GM12878 (cell line): ENCODE measurements around the gene C17orf113. TPM values are rescaled to one million over a fixed set of nuclear protein-coding genes. Genes with fewer than 3 reads are reported as not detected.

ENCODE experiments used
- ATAC-seq: fragments of 200-7000 bp; cut with Tn5 transposase; 3 replicates; pipeline ENCODE4 v1.9.1; 2020; ENCODE audit warnings: mild to moderate bottlenecking, moderate library complexity
- BruUV-seq: library from RNA; stranded (reverse); fragments of 400-500 nt; replicated peaks from 2 replicates; lab custom pipeline; 2021; lab: Mats Ljungman, UMichigan
- CTCF ChIA-PET: fragments of 300-600 bp; sonication (Branson Sonifier 250); formaldehyde crosslinking; extraction: SDS; loops from one replicate; lab custom pipeline; 2021; ENCODE audit warnings: inconsistent platforms; lab: Yijun Ruan, JAX
- POLR2A ChIA-PET: fragments of 350-600 bp; formaldehyde crosslinking; extraction: SDS; loops from one replicate; lab custom pipeline; 2021; ENCODE audit warnings: inconsistent platforms; lab: Charles Lee
- RAD21 ChIA-PET: fragments of 300-600 bp; sonication (Branson Sonifier 250); formaldehyde crosslinking; loops from one replicate; lab custom pipeline; 2023; ENCODE audit warnings: antibody characterized with exemption; ENCODE audit not compliant: unreplicated experiment; lab: Charles Lee
- SMC1A ChIA-PET: fragments of 300-600 bp; sonication (Branson Sonifier 250); formaldehyde crosslinking; loops from one replicate; lab custom pipeline; 2023; ENCODE audit not compliant: unreplicated experiment, uncharacterized antibody; lab: Charles Lee
- DNase-seq: peaks from one replicate; pipeline ENCODE4 v3.0.0-alpha.2; 2011; ENCODE audit warnings: low read depth, low spot score
- FAIRE-seq: peaks from 3 replicates; lab custom pipeline; 2011; peaks lifted over from hg19 to GRCh38; lab: Jason Lieb, UNC
- H2AFZ ChIP-seq: 2 replicates; pipeline ENCODE4 v1.6.0; 2011; ENCODE audit warnings: low read depth, low read length, control low read depth; ENCODE audit not compliant: control insufficient read depth
- H3K27ac ChIP-seq: 2 replicates; pipeline ENCODE4 v1.5.1; 2011; ENCODE audit warnings: control low read depth; ENCODE audit not compliant: control insufficient read depth, insufficient read depth
- H3K27me3 ChIP-seq, 2 experiments: replicated peaks in 1 of 2; 2 replicates each; pipeline versions ENCODE4 v1.6.0 to v1.6.1; 2011; ENCODE audit warnings: low read length in 1 of 2; ENCODE audit not compliant: control insufficient read depth in 2 of 2, insufficient read depth in 2 of 2
- H3K36me3 ChIP-seq, 2 experiments: 2 replicates each; pipeline ENCODE4 v1.5.1; 2011; ENCODE audit warnings: low read length in 1 of 2; ENCODE audit not compliant: control insufficient read depth in 2 of 2, insufficient read depth in 2 of 2
- H3K4me1 ChIP-seq: 2 replicates; pipeline ENCODE4 v1.6.1; 2011; ENCODE audit warnings: mild to moderate bottlenecking, low read length, moderate library complexity, mixed read lengths; ENCODE audit not compliant: control insufficient read depth, insufficient read depth
- H3K4me2 ChIP-seq: 2 replicates; pipeline ENCODE4 v1.6.0; 2011; ENCODE audit warnings: control low read depth; ENCODE audit not compliant: control insufficient read depth, insufficient read depth
- H3K4me3 ChIP-seq: fragments of 200-600 bp; sonication (generic); 2 replicates; pipeline ENCODE4 v1.5.1; 2016
- H3K79me2 ChIP-seq: 2 replicates; pipeline ENCODE4 v1.6.0; 2011; ENCODE audit warnings: low read length; ENCODE audit not compliant: control insufficient read depth, insufficient read depth
- H3K9ac ChIP-seq: 2 replicates; pipeline ENCODE4 v1.8.0; 2011; ENCODE audit warnings: low read length, control low read depth, mixed read lengths; ENCODE audit not compliant: control insufficient read depth, insufficient read depth
- H3K9me3 ChIP-seq: replicated peaks from 3 replicates; pipeline ENCODE4 v1.5.1; 2011; ENCODE audit warnings: mild to moderate bottlenecking, low read length; ENCODE audit not compliant: control insufficient read depth, insufficient read depth
- H4K20me1 ChIP-seq: 2 replicates; pipeline ENCODE4 v1.6.0; 2011; ENCODE audit not compliant: control insufficient read depth, insufficient read depth
- BRCA1 ChIP-seq: IDR thresholded peaks from 2 replicates; pipeline ENCODE4 v1.6.1; 2011; ENCODE audit warnings: low read depth, low read length, improper control_type of control experiment
- CBFB ChIP-seq: IDR thresholded peaks from 2 replicates; pipeline ENCODE4 v1.6.1; 2016; ENCODE audit warnings: antibody characterized with exemption, low read depth
- CBX5 ChIP-seq: sonication (generic); IDR thresholded peaks from 2 replicates; pipeline ENCODE4 v1.6.1; 2016; ENCODE audit warnings: low read depth, moderate library complexity, mild to moderate bottlenecking, inconsistent platforms
- MEF2A ChIP-seq: IDR thresholded peaks from 2 replicates; pipeline ENCODE4 v1.6.1; 2011; ENCODE audit warnings: low read depth, mild to moderate bottlenecking, low read length, moderate library complexity; ENCODE audit not compliant: insufficient read depth
- MYC ChIP-seq: IDR thresholded peaks from 2 replicates; pipeline ENCODE4 v1.6.1; 2011; ENCODE audit warnings: mild to moderate bottlenecking, low read length, moderate library complexity, inconsistent platforms; ENCODE audit not compliant: insufficient read depth, insufficient replicate concordance, insufficient read length, severe bottlenecking
- NR2F1 ChIP-seq: fragments of 450-650 bp; conservative IDR thresholded peaks from 2 replicates; pipeline ENCODE4 v1.6.1; 2017; ENCODE audit warnings: mild to moderate bottlenecking
- PAX5 ChIP-seq: IDR thresholded peaks from 2 replicates; pipeline ENCODE4 v1.6.1; 2011; ENCODE audit warnings: low read depth, low read length, borderline replicate concordance
- POLR2A ChIP-seq: IDR thresholded peaks from 2 replicates; pipeline ENCODE4 v1.6.1; 2011; ENCODE audit warnings: low read depth, mild to moderate bottlenecking, low read length
- RBBP5 ChIP-seq: fragments of 200-600 bp; sonication (generic); conservative IDR thresholded peaks from 2 replicates; pipeline ENCODE4 v1.6.1; 2016
- SIN3A ChIP-seq: IDR thresholded peaks from 2 replicates; pipeline ENCODE4 v1.6.1; 2012; ENCODE audit warnings: low read depth, low read length, improper control_type of control experiment
- SREBF2 ChIP-seq: IDR thresholded peaks from 2 replicates; pipeline ENCODE4 v1.6.1; 2012; ENCODE audit warnings: mild to moderate bottlenecking, low read length
- TARDBP ChIP-seq: IDR thresholded peaks from 2 replicates; pipeline ENCODE4 v1.6.1; 2016; ENCODE audit warnings: borderline replicate concordance
- WGBS: methylation state at CpG from one replicate; pipeline ENCODE4 v1.1.6; 2016; ENCODE audit warnings: low lambda C conversion rate; ENCODE audit not compliant: insufficient replicate concordance, insufficient coverage; ENCODE audit errors: missing lambda C conversion rate; 5-methylcytosine and 5-hydroxymethylcytosine counted together
- in situ Hi-C: fragments of 300-500 bp; cut with MboI; formaldehyde crosslinking; loops from 9 replicates; pipeline ENCODE4 v1.14.3; 2018; ENCODE audit warnings: mixed read lengths
- intact Hi-C: fragments of 100-400 bp; cut with micrococcal nuclease; formaldehyde crosslinking; loops from one replicate; pipeline ENCODE4 v1.14.2; 2022; ENCODE audit not compliant: unreplicated experiment
- polyA plus RNA-seq, 11 experiments: library from polyadenylated mRNA; depleted of rRNA in 4 of 11; unstranded in 6 of 11; stranded (reverse) in 5 of 11; fragments of >200 nt; fragmentation: Nextera tagmentation in 4 of 11; fragmentation: Illumina TruSeq in 1 of 11; extraction: Ambion mirVana in 4 of 11; extraction: Trizol in 1 of 11; gene quantifications; 1 replicate in 1 of 11; 2 replicates in 10 of 11; pipeline versions ENCODE4 v1.2.1 to v1.2.3, GENCODE V29; 2011 to 2016; ENCODE audit warnings: inconsistent platforms in 2 of 11, missing spikeins in 2 of 11, low read depth in 1 of 11
- total RNA-seq, 4 experiments: library from RNA; depleted of rRNA in 3 of 4; stranded (reverse); fragments of >200 nt in 3 of 4; fragmentation: Illumina TruSeq in 1 of 4; extraction: Trizol in 1 of 4; gene quantifications; 2 replicates each; pipeline versions ENCODE4 v1.2.1 to v1.2.3, GENCODE V29; 2013 to 2021
- TF ChIP-seq, protein P1 (sequence below): fragments of 450-650 bp; formaldehyde crosslinking; IDR thresholded peaks from 2 replicates; pipeline ENCODE4 v1.5.0; 2022; ENCODE audit warnings: mild to moderate bottlenecking, missing genetic modification characterization
- TF ChIP-seq, protein P2 (sequence below): IDR thresholded peaks from 2 replicates; pipeline ENCODE4 v1.6.1; 2012; ENCODE audit warnings: low read depth, low read length, improper control_type of control experiment

The C17orf113 gene
- total and polyA plus RNA-seq, 10 of the 15 experiments (the other 5 are each of a cell fraction or from before 2014, with no cell fraction given), result 0.03 to 0.17 (median 0.08) TPM; not detected in 3

DNA sequence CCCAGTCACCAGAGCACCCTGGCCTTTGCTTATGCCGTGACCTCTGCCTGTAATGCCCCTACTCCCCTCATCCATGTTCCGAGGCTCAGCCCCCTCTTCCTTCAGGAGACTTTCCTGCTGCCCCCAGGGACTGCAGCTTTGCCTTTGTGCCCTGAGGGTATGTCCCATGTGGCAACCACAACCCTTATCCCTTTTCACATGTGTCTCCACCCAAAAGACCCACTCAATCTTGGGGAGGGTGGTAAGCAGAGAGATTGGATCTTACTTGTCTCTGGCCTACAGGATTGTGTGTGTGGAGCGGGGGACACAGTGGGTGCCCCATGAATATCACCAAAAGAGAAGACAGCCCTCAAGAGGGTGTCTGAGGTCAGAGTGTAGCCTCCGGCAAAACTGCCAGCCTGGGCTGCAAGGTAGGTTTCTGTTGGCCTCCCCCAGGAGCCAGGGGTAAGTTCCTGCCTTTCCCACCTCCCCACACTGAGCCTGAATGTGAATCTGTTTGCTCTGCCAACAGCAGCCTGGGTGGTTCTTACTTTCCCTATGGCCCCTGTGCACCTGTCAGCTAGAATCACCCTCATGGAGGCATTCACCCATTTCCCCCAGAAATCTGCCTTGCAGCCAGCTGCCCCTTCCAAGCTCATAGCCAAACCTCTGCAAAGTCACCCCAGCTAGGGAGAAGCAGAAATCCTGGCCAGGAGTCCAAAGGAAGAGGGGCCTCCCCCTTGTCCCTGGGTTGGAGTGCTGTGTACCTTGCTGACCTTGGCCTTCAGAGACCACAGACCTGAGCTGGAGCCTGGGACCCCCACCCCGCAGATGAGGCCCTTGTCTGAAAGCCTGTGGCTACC lies 11.5 kb upstream of the C17orf113 start:
- FAIRE-seq, result no peak
- H3K4me1 ChIP-seq, result peaks cover 11% of the 10 kb centered on the region
- H2AFZ ChIP-seq, result no peak overlapping the region
- POLR2A ChIA-PET, result interaction anchor here (0.6 kb wide), 1 partner anchor 368 kb away, joined by 3 read pairs; no protein-coding TSS in a partner anchor
- CTCF ChIA-PET, result interaction anchor here (0.6 to 1.3 kb wide), 3 partner anchors 12 to 120 kb away, joined by 3 to 4 read pairs (median 3); no protein-coding TSS in a partner anchor
- intact Hi-C loops (loop anchor here (5.0 kb wide), 1 partner anchor 35 kb away; no protein-coding TSS in a partner anchor), in situ Hi-C loops (no loop called here)
- H3K9me3 ChIP-seq, result peaks cover 1% of the 10 kb centered on the region; the same call in 2 of the 3 replicates
- no TSS peak for BruUV-seq
- H3K9ac ChIP-seq, result no peak overlapping the region
- no peak for DNase-seq
- H3K27ac ChIP-seq, result no peak overlapping the region
- H3K79me2 ChIP-seq, result no peaks in the 10 kb centered on the region
- ATAC-seq, result no peak
- 52% methylated on average over 5 of the region's 5 CpGs for WGBS
- SMC1A ChIA-PET, result interaction anchor here (0.5 to 1.3 kb wide), 2 partner anchors 23 to 36 kb away, joined by 3 to 4 read pairs; no protein-coding TSS in a partner anchor
- no peak overlapping the region for H3K4me2 ChIP-seq
- H3K4me3 ChIP-seq, result no peak overlapping the region
- RAD21 ChIA-PET, result no interaction called here
- H3K36me3 ChIP-seq, result no peaks in the 10 kb centered on the region
- H4K20me1 ChIP-seq, result no peaks in the 10 kb centered on the region
- TF ChIP-seq MEF2A, result no peak
- TF ChIP-seq, protein P1, sequence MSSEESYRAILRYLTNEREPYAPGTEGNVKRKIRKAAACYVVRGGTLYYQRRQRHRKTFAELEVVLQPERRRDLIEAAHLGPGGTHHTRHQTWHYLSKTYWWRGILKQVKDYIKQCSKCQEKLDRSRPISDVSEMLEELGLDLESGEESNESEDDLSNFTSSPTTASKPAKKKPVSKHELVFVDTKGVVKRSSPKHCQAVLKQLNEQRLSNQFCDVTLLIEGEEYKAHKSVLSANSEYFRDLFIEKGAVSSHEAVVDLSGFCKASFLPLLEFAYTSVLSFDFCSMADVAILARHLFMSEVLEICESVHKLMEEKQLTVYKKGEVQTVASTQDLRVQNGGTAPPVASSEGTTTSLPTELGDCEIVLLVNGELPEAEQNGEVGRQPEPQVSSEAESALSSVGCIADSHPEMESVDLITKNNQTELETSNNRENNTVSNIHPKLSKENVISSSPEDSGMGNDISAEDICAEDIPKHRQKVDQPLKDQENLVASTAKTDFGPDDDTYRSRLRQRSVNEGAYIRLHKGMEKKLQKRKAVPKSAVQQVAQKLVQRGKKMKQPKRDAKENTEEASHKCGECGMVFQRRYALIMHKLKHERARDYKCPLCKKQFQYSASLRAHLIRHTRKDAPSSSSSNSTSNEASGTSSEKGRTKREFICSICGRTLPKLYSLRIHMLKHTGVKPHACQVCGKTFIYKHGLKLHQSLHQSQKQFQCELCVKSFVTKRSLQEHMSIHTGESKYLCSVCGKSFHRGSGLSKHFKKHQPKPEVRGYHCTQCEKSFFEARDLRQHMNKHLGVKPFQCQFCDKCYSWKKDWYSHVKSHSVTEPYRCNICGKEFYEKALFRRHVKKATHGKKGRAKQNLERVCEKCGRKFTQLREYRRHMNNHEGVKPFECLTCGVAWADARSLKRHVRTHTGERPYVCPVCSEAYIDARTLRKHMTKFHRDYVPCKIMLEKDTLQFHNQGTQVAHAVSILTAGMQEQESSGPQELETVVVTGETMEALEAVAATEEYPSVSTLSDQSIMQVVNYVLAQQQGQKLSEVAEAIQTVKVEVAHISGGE (CRISPR knock-in tag), result no peak
- TF ChIP-seq PAX5, result no peak
- no peak for TF ChIP-seq CBFB
- no peak for TF ChIP-seq RBBP5
- no peak for TF ChIP-seq BRCA1
- TF ChIP-seq SREBF2, result no peak
- no peak for TF ChIP-seq TARDBP
- TF ChIP-seq NR2F1, result no peak
- TF ChIP-seq POLR2A, result no peak
- TF ChIP-seq CBX5, result no peak
- TF ChIP-seq, protein P2, sequence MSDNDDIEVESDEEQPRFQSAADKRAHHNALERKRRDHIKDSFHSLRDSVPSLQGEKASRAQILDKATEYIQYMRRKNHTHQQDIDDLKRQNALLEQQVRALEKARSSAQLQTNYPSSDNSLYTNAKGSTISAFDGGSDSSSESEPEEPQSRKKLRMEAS, result no peak
- TF ChIP-seq MYC, result no peak
- TF ChIP-seq SIN3A, result no peak
- H3K27me3 ChIP-seq, result no peaks in the 10 kb centered on the region
